ENCODE results near the gene CADPS. TPM values are rescaled to one million over a fixed set of nuclear protein-coding genes. Genes with fewer than 3 reads are reported as not detected.

Gene CADPS
- total and polyA plus RNA-seq, 9 of the 15 experiments (the other 6 are each of a cell fraction or from before 2014, with no cell fraction given) = not detected

GRCh38 chr3:62918777-62919176, 43.6 kb upstream of the CADPS start (continued):
- TF ChIP-seq, protein P1, sequence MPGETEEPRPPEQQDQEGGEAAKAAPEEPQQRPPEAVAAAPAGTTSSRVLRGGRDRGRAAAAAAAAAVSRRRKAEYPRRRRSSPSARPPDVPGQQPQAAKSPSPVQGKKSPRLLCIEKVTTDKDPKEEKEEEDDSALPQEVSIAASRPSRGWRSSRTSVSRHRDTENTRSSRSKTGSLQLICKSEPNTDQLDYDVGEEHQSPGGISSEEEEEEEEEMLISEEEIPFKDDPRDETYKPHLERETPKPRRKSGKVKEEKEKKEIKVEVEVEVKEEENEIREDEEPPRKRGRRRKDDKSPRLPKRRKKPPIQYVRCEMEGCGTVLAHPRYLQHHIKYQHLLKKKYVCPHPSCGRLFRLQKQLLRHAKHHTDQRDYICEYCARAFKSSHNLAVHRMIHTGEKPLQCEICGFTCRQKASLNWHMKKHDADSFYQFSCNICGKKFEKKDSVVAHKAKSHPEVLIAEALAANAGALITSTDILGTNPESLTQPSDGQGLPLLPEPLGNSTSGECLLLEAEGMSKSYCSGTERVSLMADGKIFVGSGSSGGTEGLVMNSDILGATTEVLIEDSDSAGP (CRISPR knock-in tag; IDR thresholded peaks at IDR 0.05) = no peak
- no peak for TF ChIP-seq NFE2L1 (tag; IDR thresholded peaks at IDR 0.05; ENCODE audit: borderline replicate concordance, low read depth)
- no peak for TF ChIP-seq NUFIP1 (IDR thresholded peaks at IDR 0.05; ENCODE audit: partially characterized antibody)
- no peak for TF ChIP-seq SRSF9 (IDR thresholded peaks at IDR 0.05; ENCODE audit: borderline replicate concordance, low read depth, low read length)
- no peak for TF ChIP-seq ZNF785 (CRISPR knock-in tag; IDR thresholded peaks at IDR 0.05)

DNA sequence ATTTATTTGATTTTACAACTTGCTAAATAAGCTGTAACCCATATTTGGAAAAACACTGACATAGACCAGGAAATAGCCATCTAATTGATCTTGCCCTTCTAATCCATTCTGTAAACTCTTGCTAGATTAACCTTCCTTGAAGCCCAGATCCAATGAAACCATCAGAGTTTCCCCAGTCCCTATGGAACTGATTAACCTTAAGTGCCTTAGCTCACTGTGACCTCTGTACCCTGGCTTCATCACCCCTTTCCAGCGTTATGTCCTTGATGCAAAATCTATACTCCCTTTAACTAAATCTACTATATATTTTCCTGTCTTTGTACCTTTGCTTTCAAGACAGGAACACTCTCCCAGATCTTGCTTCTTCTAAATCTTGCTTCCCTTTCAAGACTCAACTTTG, 42.9 kb upstream of the CADPS start:
- Histone ChIP-seq H3K27ac (ENCODE audit: extremely low read depth, low read depth, low read length) (no peak overlapping the region), H3K4me3 (no peak overlapping the region), H3K4me1 (replicated peaks in 1 of 2; ENCODE audit: control insufficient read depth in 2 of 2, insufficient read depth in 2 of 2, low read length in 2 of 2) (no peaks in the 10 kb centered on the region), H4K20me1 (replicated peaks; ENCODE audit: control insufficient read depth, insufficient read depth, low read length) (no peaks in the 10 kb centered on the region), H3K79me2 (ENCODE audit: control insufficient read depth, insufficient read depth, low read length) (no peaks in the 10 kb centered on the region), H3K9me1 (ENCODE audit: control insufficient read depth, insufficient read depth, low read length) (no peaks in the 10 kb centered on the region), H3K27me3 (ENCODE audit: control insufficient read depth in 2 of 2, insufficient read depth in 2 of 2, low read length in 2 of 2) (no peaks in the 10 kb centered on the region), H3K36me3 (ENCODE audit: control insufficient read depth, insufficient read depth, low read length) (no peaks in the 10 kb centered on the region), H3K9ac (ENCODE audit: insufficient read depth in 1 of 2, low read depth in 2 of 2, low read length in 2 of 2) (no peak overlapping the region), H2AFZ (ENCODE audit: low read depth, low read length) (no peak overlapping the region), H3K4me2 (ENCODE audit: insufficient read depth, low read length) (no peak overlapping the region), H3K9me3 (replicated peaks; ENCODE audit: control insufficient read depth, insufficient read depth, low read depth, low read length) (no peaks in the 10 kb centered on the region)
- POLR2A ChIA-PET = no interaction called here
- CTCF ChIA-PET (ENCODE audit: low intra/inter-chr PET ratio) = no interaction called here
- WGBS (ENCODE audit: insufficient coverage, low coverage, missing lambda C conversion rate) = no CpG with 5 or more reads among the region's 1 CpG
- DNase-seq (ENCODE audit: extremely low read depth in 1 of 4, low spot score in 3 of 4) (no peak), FAIRE-seq (no peak), ATAC-seq (no peak)
- BruUV-seq (replicated peaks) = no TSS peak
- intact Hi-C loops (cut with micrococcal nuclease) = loop anchor here (10.0 kb wide), 1 partner anchor 77 kb away; no protein-coding TSS in a partner anchor
- in situ Hi-C loops (cut with MboI) = no loop called here
- TF ChIP-seq ARID4B (CRISPR knock-in tag; IDR thresholded peaks at IDR 0.05) (no peak), RAD21 (CRISPR knock-in tag; conservative IDR thresholded peaks at IDR 0.05 in 1 of 2, IDR thresholded peaks at IDR 0.05 in 1 of 2) (no peak), FOXK2 (conservative IDR thresholded peaks at IDR 0.05 in 1 of 2, IDR thresholded peaks at IDR 0.05 in 1 of 2; ENCODE audit: low read depth in 2 of 2) (no peak), ZNF589 (CRISPR knock-in tag; IDR thresholded peaks at IDR 0.05; ENCODE audit: low read depth) (no peak), ZNF551 (CRISPR knock-in tag; IDR thresholded peaks at IDR 0.05) (no peak), ETS1 (conservative IDR thresholded peaks at IDR 0.05; ENCODE audit: control insufficient read depth, low read depth, low read length) (no peak)
- TF ChIP-seq, protein P2, sequence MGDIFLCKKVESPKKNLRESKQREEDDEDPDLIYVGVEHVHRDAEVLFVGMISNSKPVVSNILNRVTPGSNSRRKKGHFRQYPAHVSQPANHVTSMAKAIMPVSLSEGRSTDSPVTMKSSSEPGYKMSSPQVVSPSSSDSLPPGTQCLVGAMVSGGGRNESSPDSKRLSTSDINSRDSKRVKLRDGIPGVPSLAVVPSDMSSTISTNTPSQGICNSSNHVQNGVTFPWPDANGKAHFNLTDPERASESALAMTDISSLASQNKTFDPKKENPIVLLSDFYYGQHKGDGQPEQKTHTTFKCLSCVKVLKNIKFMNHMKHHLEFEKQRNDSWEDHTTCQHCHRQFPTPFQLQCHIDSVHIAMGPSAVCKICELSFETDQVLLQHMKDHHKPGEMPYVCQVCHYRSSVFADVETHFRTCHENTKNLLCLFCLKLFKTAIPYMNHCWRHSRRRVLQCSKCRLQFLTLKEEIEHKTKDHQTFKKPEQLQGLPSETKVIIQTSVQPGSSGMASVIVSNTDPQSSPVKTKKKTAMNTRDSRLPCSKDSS (IDR thresholded peaks at IDR 0.05; ENCODE audit: low read depth, partially characterized antibody) = no peak

Measured in K562 (cell line).